ENCODE measurements around the gene ATCAY. TPM values are rescaled to one million over a fixed set of nuclear protein-coding genes. Genes with fewer than 3 reads are reported as not detected.
A peak's percentile ranks its signal among the peaks of the same experiment; 100 is the strongest.
"Not testable (repeated sequence)": the region's sequence is repeated elsewhere in the genome, so short reads cannot be mapped to it uniquely, and the experiment has no call there.

The ATCAY gene
- total RNA-seq, 1 experiment from 2014 or later: 0.12 TPM

DNA sequence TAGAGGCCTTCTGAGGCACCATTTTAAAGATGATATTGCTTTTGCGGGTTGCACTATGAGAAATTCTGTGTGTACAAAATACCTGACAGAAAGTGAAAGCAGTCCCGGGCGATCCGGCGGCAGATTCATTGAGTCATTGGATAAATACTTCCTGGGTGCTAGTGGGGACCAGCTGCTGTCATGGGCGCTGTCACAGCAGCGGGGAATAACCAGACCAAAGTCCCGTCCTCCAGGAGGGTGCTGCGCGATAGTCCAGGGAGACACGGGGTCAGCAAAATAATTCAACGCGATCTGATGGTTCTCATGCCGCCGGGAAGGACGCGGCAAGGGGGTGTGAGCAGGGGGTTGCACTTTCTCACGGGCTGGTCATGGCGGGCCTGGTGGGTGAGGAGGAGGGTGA, 25.2 kb upstream of the ATCAY start:
- no peak for DNase-seq (ENCODE audit: low read depth)

GRCh38 chr19:3857449-3858003, 23.0 kb upstream of the ATCAY start:
- no peak for DNase-seq (ENCODE audit: low read depth)

- no peak for DNase-seq (ENCODE audit: low read depth)
Measured at GRCh38 chr19:3860499-3860898, 20.0 kb upstream of the ATCAY start.

DNA sequence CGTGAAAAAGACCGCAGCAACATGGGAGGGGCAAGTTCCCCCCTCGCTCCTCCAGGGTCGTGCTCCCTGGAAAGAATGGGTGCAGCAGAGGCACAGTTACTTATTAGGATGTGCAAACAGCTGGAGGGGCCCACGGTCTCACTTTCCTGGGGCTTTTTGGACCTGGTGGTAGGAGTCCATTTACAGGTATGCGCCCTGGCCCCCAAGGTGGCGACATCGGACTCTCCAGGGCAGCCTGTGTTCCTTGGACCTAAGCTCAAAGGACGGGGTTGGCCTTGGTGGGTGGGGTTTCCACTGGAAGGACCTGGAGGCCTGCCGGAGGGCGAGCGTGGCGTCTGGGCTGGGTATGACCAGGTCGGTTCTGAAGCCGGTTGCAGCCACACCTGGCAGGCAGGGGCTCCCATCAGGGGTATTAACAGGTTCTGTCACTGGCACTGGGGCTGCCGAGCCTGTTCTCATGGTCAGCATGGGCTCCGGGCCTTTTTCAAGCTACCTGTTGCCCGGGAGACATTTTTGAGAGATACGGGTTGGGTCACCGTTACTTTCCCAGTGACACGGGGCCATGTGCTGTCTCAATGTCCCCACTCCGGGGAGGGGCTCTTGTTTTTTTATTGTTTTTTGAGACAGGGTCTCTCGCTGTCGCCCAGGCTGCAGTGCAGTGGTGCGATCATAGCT, 17.5 kb upstream of the ATCAY start:
- no peak for DNase-seq (ENCODE audit: low read depth)

- DNase-seq (ENCODE audit: low read depth): no peak
Measured at GRCh38 chr19:3863648-3864047, 16.8 kb upstream of the ATCAY start.

DNA sequence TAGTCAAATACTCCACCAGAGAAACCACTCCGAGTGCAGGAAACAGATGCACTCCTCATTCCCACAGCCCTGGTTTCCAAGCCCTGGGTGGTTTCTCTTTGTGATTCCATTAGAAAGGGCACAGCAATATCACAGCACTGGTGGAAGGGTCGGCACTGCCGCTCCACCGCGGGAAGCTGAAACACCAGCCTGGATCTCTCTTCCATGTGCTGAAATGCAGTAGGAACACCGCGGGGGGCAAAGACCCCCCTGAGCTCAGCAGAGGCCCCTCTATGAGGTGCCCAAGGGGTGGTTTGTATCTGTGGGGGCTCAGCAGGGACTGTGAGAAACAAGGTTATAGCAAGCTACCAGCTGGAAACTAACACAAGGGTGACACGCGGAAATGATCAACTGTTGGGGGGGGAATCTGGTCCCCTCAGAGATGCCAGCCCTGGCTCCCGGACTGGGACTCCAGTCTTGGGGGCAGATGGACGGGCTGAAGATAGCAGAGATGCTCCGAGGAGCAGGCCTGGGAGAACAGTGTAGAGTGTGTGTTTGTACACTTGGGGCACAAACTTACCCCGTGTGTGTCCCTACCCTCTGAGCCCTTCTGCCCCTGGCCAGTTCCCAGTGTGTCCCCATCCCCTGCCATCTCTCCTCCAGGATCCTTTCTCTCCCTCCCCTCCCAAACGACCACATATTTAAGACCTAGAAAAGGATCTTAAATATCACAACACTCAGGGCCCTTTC, 13.4 kb upstream of the ATCAY start:
- no peak for DNase-seq (ENCODE audit: low read depth)

GRCh38 chr19:3867971-3868769, 12.3 kb upstream of the ATCAY start:
- no peak for DNase-seq (ENCODE audit: low read depth)

DNA sequence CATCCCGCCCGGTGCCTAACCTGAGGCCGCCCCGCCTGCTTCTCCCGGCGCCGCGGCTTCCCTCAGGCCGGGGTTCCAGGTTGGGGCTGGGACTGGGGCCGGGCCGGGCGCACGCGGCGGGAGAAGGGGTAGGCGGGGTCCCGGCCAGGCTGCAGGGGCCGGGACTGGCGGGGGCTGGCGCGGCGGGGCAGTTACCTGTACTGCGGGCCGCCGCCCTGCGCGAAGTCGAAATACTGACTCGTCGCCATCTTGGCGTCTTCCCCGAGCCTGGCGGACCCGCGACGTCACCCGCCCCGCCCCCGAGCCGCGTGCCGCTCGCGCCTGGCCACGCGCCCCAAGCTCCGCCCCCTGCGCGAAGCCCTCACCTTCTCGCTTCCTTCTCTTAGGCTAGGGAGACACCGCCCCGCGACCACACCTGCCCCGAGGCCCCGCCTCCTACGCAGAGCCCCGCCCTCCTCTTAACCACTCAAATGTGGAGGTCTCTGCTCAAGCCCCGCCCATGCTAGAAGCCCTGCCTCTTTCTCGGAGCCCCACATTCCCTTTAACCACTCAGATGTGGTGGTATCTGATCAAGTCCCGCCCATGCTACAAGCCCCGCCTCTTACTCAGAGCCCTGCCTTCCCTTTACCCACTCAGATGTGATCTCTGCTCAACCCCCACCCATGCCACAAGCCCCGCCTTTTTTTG, 11.6 kb upstream of the ATCAY start, which contains the start of gene ZFR2:
ZFR2 (minus strand) TSS at position 269 of the 687 bp plus-strand sequence; CDS start at position 248, 21 bp downstream.
- DNase-seq (ENCODE audit: low read depth): no peak

GRCh38 chr19:3873151-3873550, 7.3 kb upstream of the ATCAY start:
- no peak for DNase-seq (ENCODE audit: low read depth)

- not testable (repeated sequence) for DNase-seq (ENCODE audit: low read depth)
Measured at GRCh38 chr19:3874695-3875094, 5.8 kb upstream of the ATCAY start.

- DNase-seq (ENCODE audit: low read depth): no peak
Measured at GRCh38 chr19:3879656-3880055, 829 bp upstream of the ATCAY start.

- DNase-seq (ENCODE audit: low read depth): no peak
Measured at GRCh38 chr19:3881272-3882040, 971 bp downstream of the ATCAY start.

- DNase-seq (ENCODE audit: low read depth): no peak
Measured at GRCh38 chr19:3882041-3882384, 1.5 kb downstream of the ATCAY start.

- no peak for DNase-seq (ENCODE audit: low read depth)
Measured at GRCh38 chr19:3890591-3890990, 10.1 kb downstream of the ATCAY start.

DNA sequence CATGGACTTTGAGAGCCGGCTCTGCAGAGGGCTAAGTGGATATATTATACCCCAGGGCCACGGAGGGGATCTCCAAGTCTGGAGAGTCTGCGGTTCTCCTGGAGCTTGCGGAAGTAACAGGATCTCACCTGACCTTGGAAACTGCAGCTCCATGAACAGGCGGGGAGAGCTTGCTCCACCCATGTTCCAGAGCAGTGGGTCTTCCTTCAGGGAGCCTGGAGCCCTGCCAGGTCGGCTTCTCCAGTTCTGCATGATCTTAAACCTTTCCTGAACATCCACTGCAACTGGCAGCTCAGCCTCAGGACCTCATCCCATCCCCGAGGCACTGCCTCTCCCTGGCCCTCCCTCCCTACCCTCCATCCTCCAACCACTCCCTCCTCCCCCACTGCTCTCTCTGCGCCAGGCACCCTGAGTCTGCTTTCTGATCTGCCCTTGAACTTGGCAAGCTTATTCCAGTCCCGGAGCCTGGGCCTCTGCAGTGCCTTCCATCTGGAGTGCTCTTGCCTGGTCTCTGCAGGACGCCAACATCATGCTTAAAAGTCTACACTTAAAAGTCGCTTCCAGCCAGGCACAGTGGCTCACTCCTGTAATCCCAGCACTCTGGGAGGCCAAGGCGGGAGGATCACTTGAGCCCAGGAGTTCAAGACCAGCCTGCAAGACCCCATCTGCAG, 13.2 kb downstream of the ATCAY start:
- no peak for DNase-seq (ENCODE audit: low read depth)

DNA sequence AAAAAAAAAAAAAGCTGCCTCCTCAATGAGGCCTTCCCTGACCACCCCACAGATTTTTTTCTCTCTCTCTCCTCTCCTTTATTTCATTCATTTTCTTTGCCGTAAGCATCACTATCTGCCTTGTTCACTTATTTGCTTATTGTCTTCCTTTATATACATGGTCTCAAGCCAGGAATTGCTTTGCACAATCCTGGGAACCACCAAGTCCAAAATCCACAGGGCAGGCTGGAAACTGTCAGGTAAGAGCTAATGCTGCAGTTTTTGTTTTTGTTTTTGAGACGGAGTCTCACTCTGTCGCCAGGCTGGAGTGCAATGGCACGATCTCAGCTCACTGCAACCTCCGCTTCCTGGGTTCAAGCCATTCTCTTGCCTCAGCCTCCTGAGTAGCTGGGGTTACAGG, 14.5 kb downstream of the ATCAY start:
- DNase-seq (ENCODE audit: low read depth): not testable (repeated sequence)

DNA sequence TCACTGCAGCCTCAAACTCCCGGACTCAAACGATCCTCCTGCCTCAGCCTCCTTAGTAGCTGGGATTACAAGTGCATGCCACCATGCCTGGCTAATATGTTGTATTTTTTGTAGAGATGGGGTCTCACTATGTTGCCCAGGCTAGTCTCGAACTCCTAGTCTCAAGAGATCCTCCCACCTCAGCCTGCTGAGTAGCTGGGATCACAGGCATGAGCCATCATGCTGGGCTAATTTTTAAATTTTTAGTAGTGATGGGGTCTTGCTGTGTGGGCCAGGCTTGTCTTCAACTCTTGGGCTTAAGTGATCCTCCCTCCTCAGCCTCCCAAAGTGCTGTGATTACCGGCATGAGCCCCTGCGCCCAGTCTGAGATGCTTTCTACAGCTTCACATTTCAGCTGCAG, 15.3 kb downstream of the ATCAY start:
- no peak for DNase-seq (ENCODE audit: low read depth)

DNA sequence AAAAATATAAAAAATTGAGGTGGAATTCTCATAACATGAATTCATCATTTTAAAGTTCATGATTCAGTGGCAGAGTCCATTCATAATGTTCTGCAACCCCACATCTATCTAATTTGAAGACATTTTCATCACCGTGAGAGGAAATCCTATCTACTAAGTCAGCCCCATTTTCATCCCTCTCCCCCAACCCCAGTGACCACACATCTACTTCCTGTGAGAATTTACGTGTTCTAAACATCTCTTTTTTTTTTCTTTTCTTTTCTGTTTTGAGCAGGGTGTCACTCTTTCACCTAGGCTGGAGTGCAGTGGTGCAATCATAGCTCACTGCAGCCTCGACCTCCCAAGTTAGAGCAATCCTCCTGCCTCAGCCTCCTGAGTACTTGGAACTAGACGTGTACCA, 17.5 kb downstream of the ATCAY start:
- no peak for DNase-seq (ENCODE audit: low read depth)

GRCh38 chr19:3898426-3898825, 17.9 kb downstream of the ATCAY start:
- no peak for DNase-seq (ENCODE audit: low read depth)

DNA sequence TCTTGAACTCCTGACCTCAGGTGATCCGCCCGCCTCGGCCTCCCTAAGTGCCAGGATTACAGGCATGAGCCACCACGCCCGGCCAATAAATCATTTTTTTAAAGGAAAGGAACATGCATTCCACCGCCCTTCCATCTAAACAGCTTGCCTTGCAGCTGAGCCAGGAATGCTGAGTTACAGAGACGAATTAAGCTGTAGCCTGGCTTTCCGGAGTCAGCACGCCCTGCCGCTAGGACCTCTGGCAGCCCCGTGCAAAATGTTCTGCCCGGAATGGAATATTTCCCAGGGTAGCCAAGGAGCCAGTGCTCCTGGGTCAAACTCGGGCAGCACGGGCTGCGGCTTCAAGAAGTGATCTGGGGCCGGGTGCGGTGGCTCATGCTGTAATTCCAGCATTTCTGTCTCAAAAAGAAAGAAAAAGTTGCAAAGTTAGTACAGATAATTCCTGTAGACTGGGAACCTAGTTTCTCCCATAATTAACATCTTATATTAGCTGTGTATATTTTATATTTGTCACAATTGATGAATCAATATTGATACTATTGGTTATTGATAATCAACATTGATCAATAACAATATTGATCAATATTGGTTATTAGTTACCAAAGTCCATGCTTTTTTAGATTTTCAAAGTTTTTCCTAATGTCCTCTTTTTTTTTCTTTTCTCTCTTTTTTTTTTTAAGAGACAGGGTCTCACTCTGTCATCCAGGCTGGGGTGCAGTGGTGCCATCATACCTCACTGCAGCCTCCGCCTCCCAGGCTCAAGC, 19.2 kb downstream of the ATCAY start:
- peak; percentile 15 for DNase-seq (ENCODE audit: low read depth)
